K562 treated with DMSO at 1 percent for 24 hours (cell line): ENCODE measurements around the gene MIS18BP1. TPM values are rescaled to one million over a fixed set of nuclear protein-coding genes. Genes with fewer than 3 reads are reported as not detected.

ENCODE experiments used
- total RNA-seq: library from RNA; unstranded; fragments of 300-600 nt; gene quantifications from 2 replicates; pipeline ENCODE4 v1.2.3, GENCODE V29; 2022; ENCODE audit warnings: low read depth; ENCODE audit not compliant: insufficient read depth

MIS18BP1 gene
- total RNA-seq = 7.5 and 7.7 TPM in 2 replicates

DNA sequence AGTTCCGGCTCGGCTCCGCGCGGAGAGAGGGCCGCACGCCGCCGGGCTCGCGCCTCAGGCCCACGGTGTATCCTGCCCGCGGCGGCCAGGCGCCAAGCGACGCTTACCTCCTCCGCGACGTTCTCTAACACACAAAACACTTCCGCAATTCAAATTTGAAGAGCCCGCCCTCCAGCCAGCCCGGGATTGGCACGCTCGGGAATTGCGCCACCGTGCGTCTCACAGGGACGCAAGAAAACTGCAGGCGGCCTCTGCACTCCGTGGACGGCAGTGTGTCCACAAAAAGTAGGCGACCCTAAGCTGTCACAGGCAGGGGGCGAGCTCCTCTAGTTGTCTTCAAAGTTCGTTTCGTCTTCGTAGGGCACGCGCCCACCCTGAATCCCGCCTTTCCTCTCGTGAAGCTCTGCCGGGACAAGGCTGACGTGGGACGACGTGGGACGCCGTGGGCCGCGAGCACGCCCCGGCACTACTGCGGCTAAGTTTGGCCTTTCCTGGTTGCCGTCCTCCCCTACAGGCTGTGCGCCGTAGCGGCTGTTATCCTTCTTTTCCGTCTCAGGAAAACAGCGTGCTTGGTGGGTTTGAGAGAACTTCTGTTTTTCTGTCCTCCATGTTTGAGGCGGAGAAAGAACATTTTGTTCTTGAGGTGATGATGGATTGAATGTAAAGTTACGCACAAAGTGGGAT is at the start of gene MIS18BP1:
Gene MIS18BP1, minus strand, starts transcription at position 133 of the 684 bp plus-strand sequence. CDS start 5,916 bp downstream, outside the sequence.

Other genes with a start within 250 kb of the MIS18BP1 start
- 4.6 and 5.7 TPM in 2 replicates for gene PRPF39, start 169.1 kb downstream of the MIS18BP1 start, total RNA-seq
- 50.4 and 67.7 TPM in 2 replicates for gene FKBP3, start 118.7 kb downstream of the MIS18BP1 start, total RNA-seq
- gene FANCM, start 117.3 kb downstream of the MIS18BP1 start, total RNA-seq = 4.1 and 4.3 TPM in 2 replicates